ENCODE measurements around the gene SIRPG. TPM values are rescaled to one million over a fixed set of nuclear protein-coding genes. Genes with fewer than 3 reads are reported as not detected.

The SIRPG gene
- total RNA-seq, 2 experiments from 2014 or later = 28.0 to 28.3 TPM

GRCh38 chr20:1693427-1693826 lies 35.8 kb upstream of the SIRPG start:
- intact Hi-C loops (cut with DNase I, micrococcal nuclease) = no loop called here
- Histone ChIP-seq H3K27me3 (ENCODE audit: control insufficient read depth in 1 of 2, insufficient read depth in 2 of 2, low read length in 2 of 2) (no peaks in the 10 kb centered on the region), H3K9me3 (ENCODE audit: control insufficient read depth in 1 of 2, insufficient read depth in 1 of 2, low read length in 2 of 2) (peaks cover 0 to 11% of the 10 kb centered on the region in 2 experiments), H3K4me3 (ENCODE audit: low read length) (no peak overlapping the region), H3K27ac (ENCODE audit: low read depth in 1 of 2, low read length in 2 of 2) (no peak overlapping the region), H3K36me3 (ENCODE audit: insufficient read depth, low read length) (no peaks in the 10 kb centered on the region), H3K4me1 (ENCODE audit: insufficient read depth, low read length) (peaks cover 16% of the 10 kb centered on the region)
- peaks cover 7% of the 10 kb centered on the region for H3K9me3 Mint-ChIP-seq
- H3K36me3 Mint-ChIP-seq (ENCODE audit: low read depth) = no peaks in the 10 kb centered on the region
- CTCF ChIA-PET = no interaction called here
- DNase-seq = no peak
- no peak overlapping the region for H3K27ac Mint-ChIP-seq
- H3K4me3 Mint-ChIP-seq = no peak overlapping the region
- POLR2A ChIA-PET = no interaction called here
- no peak for ATAC-seq (ENCODE audit: poor library complexity)
- peaks cover 56% of the 10 kb centered on the region for H3K4me1 Mint-ChIP-seq (ENCODE audit: low read depth)
- TF ChIP-seq CTCF (IDR thresholded peaks at IDR 0.05) = no peak
- no peaks in the 10 kb centered on the region for H3K27me3 Mint-ChIP-seq

DNA sequence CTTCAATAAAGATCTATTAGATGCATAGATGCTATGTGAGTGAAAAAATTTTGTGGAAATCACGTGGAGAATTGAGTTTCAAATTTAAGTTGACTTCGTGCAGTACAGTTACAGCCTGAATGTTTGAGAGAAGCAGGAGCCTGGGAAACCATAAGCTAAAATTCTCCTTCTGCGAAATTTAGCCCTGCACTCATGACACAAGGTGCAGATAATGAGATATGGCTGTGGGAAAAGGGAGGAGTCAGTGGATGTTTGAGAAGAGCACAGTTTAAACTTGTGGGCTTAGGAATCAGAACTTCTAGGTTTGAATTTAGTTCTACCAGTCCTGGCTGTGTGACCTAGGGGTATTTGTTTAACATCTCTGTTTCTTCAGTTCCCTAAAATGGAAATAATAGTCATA lies 32.1 kb upstream of the SIRPG start:
- CTCF ChIA-PET = interaction anchor here (1.2 kb wide), 1 partner anchor 119 kb away, joined by 3 read pairs; no protein-coding TSS in a partner anchor
- Histone ChIP-seq H3K27ac (ENCODE audit: low read depth in 1 of 2, low read length in 2 of 2) (no peak overlapping the region), H3K4me1 (ENCODE audit: insufficient read depth, low read length) (peaks cover 25% of the 10 kb centered on the region), H3K36me3 (ENCODE audit: insufficient read depth, low read length) (no peaks in the 10 kb centered on the region), H3K4me3 (ENCODE audit: low read length) (no peak overlapping the region), H3K9me3 (ENCODE audit: control insufficient read depth in 1 of 2, insufficient read depth in 1 of 2, low read length in 2 of 2) (peaks cover 0 to 11% of the 10 kb centered on the region in 2 experiments), H3K27me3 (ENCODE audit: control insufficient read depth in 1 of 2, insufficient read depth in 2 of 2, low read length in 2 of 2) (no peaks in the 10 kb centered on the region)
- Mint-ChIP-seq H3K4me1 (ENCODE audit: low read depth) (peaks cover 68% of the 10 kb centered on the region), H3K36me3 (ENCODE audit: low read depth) (peaks cover 11% of the 10 kb centered on the region), H3K27ac (peak overlapping the region; percentile 17), H3K9me3 (peaks cover 7% of the 10 kb centered on the region), H3K27me3 (no peaks in the 10 kb centered on the region), H3K4me3 (no peak overlapping the region)
- no peak for ATAC-seq (ENCODE audit: poor library complexity)
- POLR2A ChIA-PET = no interaction called here
- no peak for DNase-seq
- intact Hi-C loops (cut with DNase I, micrococcal nuclease) = loop anchor here (5.0 to 10.0 kb wide), 2 partner anchors 43 to 45 kb away; no protein-coding TSS in a partner anchor
- no peak for TF ChIP-seq CTCF (IDR thresholded peaks at IDR 0.05)

GRCh38 chr20:1688886-1689538 lies 31.4 kb upstream of the SIRPG start:
- H3K27me3 ChIP-seq (ENCODE audit: control insufficient read depth in 1 of 2, insufficient read depth in 2 of 2, low read length in 2 of 2) = no peaks in the 10 kb centered on the region
- no peaks in the 10 kb centered on the region for H3K27me3 Mint-ChIP-seq
- no peak overlapping the region for H3K27ac ChIP-seq (ENCODE audit: low read depth in 1 of 2, low read length in 2 of 2)
- no peak for TF ChIP-seq CTCF (IDR thresholded peaks at IDR 0.05)
- CTCF ChIA-PET = interaction anchor here (1.0 kb wide), 1 partner anchor 8 kb away, joined by 4 read pairs; no protein-coding TSS in a partner anchor
- no peak overlapping the region for H3K4me3 ChIP-seq (ENCODE audit: low read length)
- H3K9me3 ChIP-seq (ENCODE audit: control insufficient read depth in 1 of 2, insufficient read depth in 1 of 2, low read length in 2 of 2) = peaks cover 0 to 11% of the 10 kb centered on the region in 2 experiments
- intact Hi-C loops (cut with DNase I, micrococcal nuclease) = loop anchor here (5.0 to 10.0 kb wide), 2 partner anchors 43 to 46 kb away; no protein-coding TSS in a partner anchor
- POLR2A ChIA-PET = no interaction called here
- no peaks in the 10 kb centered on the region for H3K36me3 ChIP-seq (ENCODE audit: insufficient read depth, low read length)
- peaks cover 73% of the 10 kb centered on the region for H3K4me1 Mint-ChIP-seq (ENCODE audit: low read depth)
- H3K9me3 Mint-ChIP-seq = peaks cover 7% of the 10 kb centered on the region
- no peak overlapping the region for H3K4me3 Mint-ChIP-seq
- peaks cover 15% of the 10 kb centered on the region for H3K36me3 Mint-ChIP-seq (ENCODE audit: low read depth)
- DNase-seq (no peak), ATAC-seq (ENCODE audit: poor library complexity) (no peak)
- H3K4me1 ChIP-seq (ENCODE audit: insufficient read depth, low read length) = peaks cover 25% of the 10 kb centered on the region
- peak overlapping the region; percentile 17 for H3K27ac Mint-ChIP-seq

Data from CD4-positive, alpha-beta T cell (primary cell).